Lower leg skin (tissue), 3 donors: Measurements from ENCODE around the gene TRABD.
"Not testable (repeated sequence)": the region's sequence is repeated elsewhere in the genome, so short reads cannot be mapped to it uniquely, and the experiment has no call there.

Experiments
- CTCF ChIP-seq, 3 donors: fragments of 450-650 bp; IDR thresholded peaks; one replicate each; pipeline ENCODE4 v1.5.1; 2016; ENCODE audit warnings: antibody characterized with exemption in 3 of 3, mild to moderate bottlenecking in 3 of 3, moderate library complexity in 2 of 3
- POLR2A ChIP-seq, 2 donors: fragments of 450-650 bp; IDR thresholded peaks; one replicate each; pipeline ENCODE4 v1.6.1; 2016 to 2017; ENCODE audit warnings: antibody characterized with exemption in 2 of 2, mild to moderate bottlenecking in 1 of 2, moderate library complexity in 1 of 2

GRCh38 chr22:50147258-50148165 lies 38.2 kb upstream of the TRABD start:
- not testable (repeated sequence) for TF ChIP-seq POLR2A, CTCF (IDR thresholded peaks at IDR 0.05)
